Fibroblast of lung (primary cell): ENCODE results near the gene HTRA3. TPM values are rescaled to one million over a fixed set of nuclear protein-coding genes. Genes with fewer than 3 reads are reported as not detected.

Source experiments
- DNase-seq, 2 donors: peaks; one replicate each; pipeline versions ENCODE4 v3.0.0 to v3.0.0-alpha.2; 2010; ENCODE audit warnings: low read depth in 2 of 2
- H2AFZ ChIP-seq: 2 replicates; pipeline ENCODE4 v1.5.1; 2012; ENCODE audit warnings: low read length, control low read depth, inconsistent platforms
- H3K27ac ChIP-seq: 2 replicates; pipeline ENCODE4 v1.5.1; 2011; ENCODE audit warnings: low read length, control low read depth; ENCODE audit not compliant: insufficient read depth
- H3K27me3 ChIP-seq: 2 replicates; pipeline ENCODE4 v1.5.1; 2011; ENCODE audit warnings: mild to moderate bottlenecking, low read length; ENCODE audit not compliant: control insufficient read depth, insufficient read depth
- H3K36me3 ChIP-seq: 2 replicates; pipeline ENCODE4 v1.5.1; 2011; ENCODE audit warnings: low read length; ENCODE audit not compliant: control insufficient read depth, insufficient read depth
- H3K4me1 ChIP-seq: 2 replicates; pipeline ENCODE4 v1.5.1; 2011; ENCODE audit warnings: low read length; ENCODE audit not compliant: control insufficient read depth, insufficient read depth; ENCODE audit errors: extremely low read depth
- H3K4me2 ChIP-seq: 2 replicates; pipeline ENCODE4 v1.5.1; 2011; ENCODE audit warnings: low read length, control low read depth; ENCODE audit not compliant: insufficient read depth; ENCODE audit errors: extremely low read depth
- H3K4me3 ChIP-seq, 4 experiments: fragments of 200-600 bp in 1 of 4; sonication (generic) in 1 of 4; replicated peaks in 1 of 4; 2 replicates each; pipeline ENCODE4 v1.5.1; 2011 to 2016; ENCODE audit warnings: low read length in 4 of 4, low read depth in 3 of 4, mild to moderate bottlenecking in 3 of 4, control low read depth in 2 of 4, inconsistent platforms in 1 of 4, mixed read lengths in 1 of 4; ENCODE audit not compliant: insufficient read depth in 1 of 4; ENCODE audit errors: control extremely low read depth in 1 of 4
- H3K79me2 ChIP-seq: 2 replicates; pipeline ENCODE4 v1.5.1; 2012; ENCODE audit warnings: mild to moderate bottlenecking, low read length, inconsistent platforms; ENCODE audit not compliant: control insufficient read depth, insufficient read depth
- H3K9ac ChIP-seq: 2 replicates; pipeline ENCODE4 v1.5.1; 2011; ENCODE audit warnings: mild to moderate bottlenecking, low read length, control low read depth; ENCODE audit not compliant: insufficient read depth
- H3K9me3 ChIP-seq: 2 replicates; pipeline ENCODE4 v1.5.1; 2012; ENCODE audit warnings: low read depth, low read length; ENCODE audit not compliant: control insufficient read depth, insufficient read depth
- H4K20me1 ChIP-seq: 2 replicates; pipeline ENCODE4 v1.5.1; 2011; ENCODE audit warnings: low read length; ENCODE audit not compliant: control insufficient read depth, insufficient read depth; ENCODE audit errors: extremely low read depth
- EZH2 ChIP-seq: IDR thresholded peaks from 2 replicates; pipeline ENCODE4 v1.5.1; 2012; ENCODE audit warnings: low read length, control low read depth, mild to moderate bottlenecking; ENCODE audit errors: missing control alignments
- polyA plus RNA-seq, 2 donors: library from polyadenylated mRNA; depleted of rRNA in 1 of 2; stranded (reverse) in 1 of 2; unstranded in 1 of 2; fragments of >200 nt; gene quantifications; 2 replicates each; pipeline ENCODE4 v1.2.1, GENCODE V29; 2011 to 2012; ENCODE audit warnings: missing spikeins in 1 of 2
- total RNA-seq: library from RNA; depleted of rRNA; stranded (reverse); fragments of >200 nt; gene quantifications from 2 replicates; pipeline ENCODE4 v1.2.1, GENCODE V29; 2014
- TF ChIP-seq, protein P1 (sequence below), 2 donors: IDR thresholded peaks in 1 of 2; conservative IDR thresholded peaks in 1 of 2; 1 replicate in 1 of 2; 2 replicates in 1 of 2; pipeline ENCODE4 v1.5.1; 2011 to 2012; ENCODE audit warnings: low read length in 2 of 2, control low read depth in 1 of 2, inconsistent platforms in 1 of 2, low read depth in 1 of 2, mild to moderate bottlenecking in 1 of 2

Gene HTRA3
- total and polyA plus RNA-seq, 2 donors (not counting 1 experiment from before 2014, with no cell fraction given) = 2.8 to 3.5 TPM

DNA sequence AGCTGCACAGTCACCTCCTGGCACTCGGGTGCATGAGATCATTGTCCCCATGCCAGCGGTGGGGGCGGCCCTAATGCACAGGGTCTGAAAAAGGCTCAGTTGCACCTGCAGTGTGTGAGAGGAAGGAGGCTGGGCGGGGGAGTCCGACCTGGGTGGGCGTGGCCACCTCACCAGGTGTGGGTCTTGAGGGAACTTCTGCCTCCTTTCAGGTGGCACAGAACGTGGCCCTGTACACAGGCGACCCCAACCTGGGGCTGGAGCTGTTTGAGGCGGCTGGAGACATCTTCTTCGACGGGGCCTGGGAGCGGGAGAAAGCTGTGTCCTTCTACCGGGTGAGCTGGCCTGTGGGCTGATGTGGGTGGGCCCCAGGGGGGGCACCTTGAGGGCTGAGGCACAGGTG, 34.3 kb upstream of the HTRA3 start:
- Histone ChIP-seq H3K9ac (no peak overlapping the region), H3K4me3 (no peak overlapping the region), H3K4me1 (no peaks in the 10 kb centered on the region), H3K27me3 (no peaks in the 10 kb centered on the region), H3K27ac (no peak overlapping the region), H2AFZ (no peak overlapping the region), H3K79me2 (no peaks in the 10 kb centered on the region), H4K20me1 (no peaks in the 10 kb centered on the region), H3K4me2 (no peak overlapping the region), H3K9me3 (no peaks in the 10 kb centered on the region), H3K36me3 (no peaks in the 10 kb centered on the region)
- no peak for DNase-seq
- TF ChIP-seq, protein P1, sequence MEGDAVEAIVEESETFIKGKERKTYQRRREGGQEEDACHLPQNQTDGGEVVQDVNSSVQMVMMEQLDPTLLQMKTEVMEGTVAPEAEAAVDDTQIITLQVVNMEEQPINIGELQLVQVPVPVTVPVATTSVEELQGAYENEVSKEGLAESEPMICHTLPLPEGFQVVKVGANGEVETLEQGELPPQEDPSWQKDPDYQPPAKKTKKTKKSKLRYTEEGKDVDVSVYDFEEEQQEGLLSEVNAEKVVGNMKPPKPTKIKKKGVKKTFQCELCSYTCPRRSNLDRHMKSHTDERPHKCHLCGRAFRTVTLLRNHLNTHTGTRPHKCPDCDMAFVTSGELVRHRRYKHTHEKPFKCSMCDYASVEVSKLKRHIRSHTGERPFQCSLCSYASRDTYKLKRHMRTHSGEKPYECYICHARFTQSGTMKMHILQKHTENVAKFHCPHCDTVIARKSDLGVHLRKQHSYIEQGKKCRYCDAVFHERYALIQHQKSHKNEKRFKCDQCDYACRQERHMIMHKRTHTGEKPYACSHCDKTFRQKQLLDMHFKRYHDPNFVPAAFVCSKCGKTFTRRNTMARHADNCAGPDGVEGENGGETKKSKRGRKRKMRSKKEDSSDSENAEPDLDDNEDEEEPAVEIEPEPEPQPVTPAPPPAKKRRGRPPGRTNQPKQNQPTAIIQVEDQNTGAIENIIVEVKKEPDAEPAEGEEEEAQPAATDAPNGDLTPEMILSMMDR (conservative IDR thresholded peaks at IDR 0.05 in 1 of 2, IDR thresholded peaks at IDR 0.05 in 1 of 2; ENCODE audit: low read depth in 1 of 2, low read length in 2 of 2) = no peak
- no peak for TF ChIP-seq EZH2

DNA sequence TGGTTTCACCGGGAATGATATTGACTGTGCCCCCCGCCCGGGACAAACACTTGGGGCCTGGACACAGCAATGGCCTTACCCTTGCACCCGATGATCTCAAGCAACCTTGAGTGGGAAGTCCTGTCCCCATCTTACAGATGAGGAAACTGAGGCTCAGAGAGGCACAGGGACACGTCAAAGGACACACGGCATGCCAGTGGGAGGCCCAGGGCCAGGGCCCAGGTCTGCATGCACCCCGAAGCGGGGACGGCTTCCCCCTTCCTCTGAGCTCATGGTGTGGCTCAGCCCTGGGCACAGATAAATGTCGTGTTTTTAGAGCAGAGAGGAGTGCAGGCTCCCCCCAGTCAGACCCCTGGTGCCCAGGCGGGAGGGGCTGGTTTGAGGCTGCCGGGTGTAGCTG, 33.9 kb upstream of the HTRA3 start:
- Histone ChIP-seq H3K9me3 (no peaks in the 10 kb centered on the region), H3K27ac (no peak overlapping the region), H4K20me1 (no peaks in the 10 kb centered on the region), H3K4me2 (no peak overlapping the region), H3K36me3 (no peaks in the 10 kb centered on the region), H3K79me2 (no peaks in the 10 kb centered on the region), H3K4me1 (no peaks in the 10 kb centered on the region), H3K4me3 (no peak overlapping the region), H3K9ac (no peak overlapping the region), H2AFZ (no peak overlapping the region), H3K27me3 (no peaks in the 10 kb centered on the region)
- TF ChIP-seq EZH2 = no peak
- TF ChIP-seq, protein P1 (conservative IDR thresholded peaks at IDR 0.05 in 1 of 2, IDR thresholded peaks at IDR 0.05 in 1 of 2; ENCODE audit: low read depth in 1 of 2, low read length in 2 of 2) = no peak
- DNase-seq = no peak

DNA sequence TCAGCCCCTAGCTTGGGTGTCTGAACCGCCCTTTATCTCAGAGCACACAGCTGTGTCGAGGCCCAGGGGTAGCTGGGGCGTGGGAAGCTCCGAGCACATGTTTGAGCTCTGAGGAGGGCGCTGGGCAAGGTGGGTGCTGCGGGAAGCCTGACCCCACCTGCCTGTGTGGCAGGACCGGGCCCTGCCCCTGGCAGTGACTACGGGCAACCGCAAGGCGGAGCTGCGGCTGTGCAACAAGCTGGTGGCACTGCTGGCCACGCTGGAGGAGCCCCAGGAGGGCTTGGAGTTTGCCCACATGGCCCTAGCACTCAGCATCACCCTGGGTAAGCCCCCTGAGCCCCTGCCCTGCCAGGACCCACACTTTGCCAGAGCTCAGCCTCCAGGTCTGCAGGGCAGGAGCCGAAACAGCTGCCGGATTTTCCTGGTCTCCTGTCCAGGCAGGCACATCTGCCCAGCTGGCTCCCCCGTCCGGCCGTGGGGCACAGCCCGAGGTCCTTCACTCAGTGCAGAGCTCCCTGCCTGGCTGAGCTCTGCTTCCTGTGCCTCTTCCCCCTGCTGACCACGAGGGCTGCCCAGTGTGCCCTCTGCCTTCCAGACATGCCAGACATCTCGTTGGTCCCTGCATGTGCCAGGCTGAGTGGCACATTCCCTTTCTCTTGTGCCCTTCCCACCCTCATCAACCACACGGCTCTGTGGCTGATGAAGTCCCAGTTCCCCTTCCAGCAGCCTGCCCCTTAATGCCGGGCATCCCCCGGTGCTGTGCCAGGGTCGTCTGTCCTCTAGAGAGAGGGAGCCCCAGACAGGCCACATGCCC, 33.2 kb upstream of the HTRA3 start:
- Histone ChIP-seq H3K4me1 (no peaks in the 10 kb centered on the region), H3K36me3 (no peaks in the 10 kb centered on the region), H3K79me2 (no peaks in the 10 kb centered on the region), H3K9ac (no peak overlapping the region), H3K9me3 (no peaks in the 10 kb centered on the region), H3K27me3 (no peaks in the 10 kb centered on the region), H2AFZ (no peak overlapping the region), H3K4me2 (no peak overlapping the region), H3K27ac (no peak overlapping the region), H4K20me1 (no peaks in the 10 kb centered on the region), H3K4me3 (no peak overlapping the region)
- DNase-seq = no peak
- TF ChIP-seq, protein P1 (conservative IDR thresholded peaks at IDR 0.05 in 1 of 2, IDR thresholded peaks at IDR 0.05 in 1 of 2; ENCODE audit: low read depth in 1 of 2, low read length in 2 of 2) = no peak
